ENCODE results near the gene CHD1. TPM values are rescaled to one million over a fixed set of nuclear protein-coding genes. Genes with fewer than 3 reads are reported as not detected.
A peak's percentile ranks its signal among the peaks of the same experiment; 100 is the strongest.

CHD1 gene
- total and polyA plus RNA-seq, 2 of the 13 experiments (the other 11 are each of a cell fraction or from before 2014, with no cell fraction given) = 22.8 to 55.9 TPM

DNA sequence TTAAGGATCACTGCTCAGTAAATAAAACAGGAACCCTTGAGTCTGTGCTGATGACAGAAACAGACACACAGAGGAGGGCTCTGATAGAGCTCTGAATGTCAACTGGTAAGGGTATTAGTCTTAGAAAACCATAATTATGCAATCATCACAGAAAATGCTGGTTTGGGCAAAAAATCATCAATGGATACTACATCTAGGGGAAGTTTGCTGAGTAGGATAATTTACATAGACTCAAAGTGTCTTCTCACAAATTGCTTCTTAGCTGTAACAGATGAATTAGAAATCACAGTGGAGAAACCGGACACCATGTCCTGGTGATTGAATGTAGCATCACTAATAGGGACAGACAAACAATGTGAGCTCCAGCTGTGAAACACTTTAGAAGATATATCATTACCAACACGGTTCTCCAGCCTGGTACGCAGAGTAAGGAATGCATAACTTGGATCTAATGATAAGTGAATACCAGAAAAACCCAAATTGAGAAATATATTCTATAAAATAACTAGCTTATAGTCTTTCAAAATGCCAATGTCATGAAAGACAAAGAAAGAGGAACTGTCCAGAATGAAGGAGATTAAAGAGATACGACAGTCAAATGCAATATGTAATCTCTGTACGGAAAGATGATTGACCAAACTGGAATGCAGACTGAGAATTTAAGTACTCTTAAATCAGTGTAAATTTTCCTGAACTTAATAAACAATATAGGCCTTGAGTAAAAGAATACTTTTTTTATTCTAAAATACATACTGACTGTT is 17.3 kb downstream of the CHD1 start:
- no peak for ATAC-seq
- FAIRE-seq = no peak
- POLR2A ChIA-PET = no interaction called here

DNA sequence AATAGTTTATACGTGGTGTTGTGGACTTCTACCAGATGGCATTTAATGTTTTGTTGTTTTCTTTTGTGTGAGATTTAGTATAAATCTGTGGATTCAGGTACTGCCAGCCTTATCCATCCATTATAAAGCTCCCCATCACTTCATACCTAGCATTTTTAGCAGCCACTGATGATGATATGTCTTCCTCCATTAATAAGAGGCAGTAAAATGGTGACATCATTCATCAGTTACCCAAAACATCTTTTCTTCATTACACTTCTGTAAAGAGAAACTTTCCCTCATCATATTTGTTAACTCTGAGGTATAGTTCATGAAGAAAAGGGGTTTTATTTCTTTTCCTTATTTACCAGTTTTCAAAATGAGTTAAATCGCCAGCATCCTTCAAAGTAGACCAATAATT is 19.4 kb downstream of the CHD1 start:
- FAIRE-seq (no peak), DNase-seq (ENCODE audit: low spot score) (no peak), ATAC-seq (no peak)
- H3K9me3 ChIP-seq (ENCODE audit: low read length) = no peaks in the 10 kb centered on the region
- no peak overlapping the region for H2AFZ ChIP-seq (ENCODE audit: low read length)
- CTCF ChIA-PET (ENCODE audit: low intra/inter-chr PET ratio, low total read pairs) = no interaction called here
- H3K4me2 ChIP-seq (ENCODE audit: low read depth, low read length) = no peak overlapping the region
- WGBS (ENCODE audit: low lambda C conversion rate) = 98% methylated on average over 2 of the region's 2 CpGs
- H3K36me3 ChIP-seq (replicated peaks in 1 of 2; ENCODE audit: control insufficient read depth in 1 of 2, insufficient read depth in 2 of 2, low read length in 2 of 2) = peaks cover 5 to 11% of the 10 kb centered on the region in 2 experiments; a peak in 4 of 5 replicates
- POLR2A ChIA-PET = no interaction called here
- no peak overlapping the region for H3K4me3 ChIP-seq (replicated peaks in 1 of 3; ENCODE audit: insufficient read depth in 1 of 3, low read depth in 2 of 3, low read length in 3 of 3)
- H4K20me1 ChIP-seq (ENCODE audit: insufficient read depth, low read length) = peaks cover 18% of the 10 kb centered on the region
- no TSS peak for BruUV-seq (replicated peaks)
- in situ Hi-C loops (cut with HindIII; ENCODE audit: extremely low pct_ligation_motif_present, low pct_unique_long_range_greater_than_20kb) (loop anchor here (5.0 kb wide), 1 partner anchor 123 kb away; no protein-coding TSS in a partner anchor), intact Hi-C loops (cut with micrococcal nuclease; ENCODE audit: unreplicated experiment) (loop anchor here (2.0 kb wide), 1 partner anchor 19 kb away; the partner anchor contains the start of gene CHD1)
- peaks cover 78% of the 10 kb centered on the region for H3K79me2 ChIP-seq (ENCODE audit: insufficient read depth, low read length)
- H3K4me1 ChIP-seq (ENCODE audit: insufficient read depth, low read length) = no peaks in the 10 kb centered on the region
- no peak overlapping the region for H3K27ac ChIP-seq (ENCODE audit: extremely low read length, insufficient read depth, low read length)
- peak; percentile 82 for TF ChIP-seq ATF7 (IDR thresholded peaks at IDR 0.05)
- no peak for TF ChIP-seq ATF7 (CRISPR knock-in tag; IDR thresholded peaks at IDR 0.05)
- no peak for TF ChIP-seq EEA1 (CRISPR knock-in tag; IDR thresholded peaks at IDR 0.05; ENCODE audit: borderline replicate concordance)
- TF ChIP-seq GATA4 (IDR thresholded peaks at IDR 0.05; ENCODE audit: borderline replicate concordance, low read depth) = no peak
- TF ChIP-seq ZNF143 (CRISPR knock-in tag; IDR thresholded peaks at IDR 0.05) = no peak
- TF ChIP-seq, protein P1, sequence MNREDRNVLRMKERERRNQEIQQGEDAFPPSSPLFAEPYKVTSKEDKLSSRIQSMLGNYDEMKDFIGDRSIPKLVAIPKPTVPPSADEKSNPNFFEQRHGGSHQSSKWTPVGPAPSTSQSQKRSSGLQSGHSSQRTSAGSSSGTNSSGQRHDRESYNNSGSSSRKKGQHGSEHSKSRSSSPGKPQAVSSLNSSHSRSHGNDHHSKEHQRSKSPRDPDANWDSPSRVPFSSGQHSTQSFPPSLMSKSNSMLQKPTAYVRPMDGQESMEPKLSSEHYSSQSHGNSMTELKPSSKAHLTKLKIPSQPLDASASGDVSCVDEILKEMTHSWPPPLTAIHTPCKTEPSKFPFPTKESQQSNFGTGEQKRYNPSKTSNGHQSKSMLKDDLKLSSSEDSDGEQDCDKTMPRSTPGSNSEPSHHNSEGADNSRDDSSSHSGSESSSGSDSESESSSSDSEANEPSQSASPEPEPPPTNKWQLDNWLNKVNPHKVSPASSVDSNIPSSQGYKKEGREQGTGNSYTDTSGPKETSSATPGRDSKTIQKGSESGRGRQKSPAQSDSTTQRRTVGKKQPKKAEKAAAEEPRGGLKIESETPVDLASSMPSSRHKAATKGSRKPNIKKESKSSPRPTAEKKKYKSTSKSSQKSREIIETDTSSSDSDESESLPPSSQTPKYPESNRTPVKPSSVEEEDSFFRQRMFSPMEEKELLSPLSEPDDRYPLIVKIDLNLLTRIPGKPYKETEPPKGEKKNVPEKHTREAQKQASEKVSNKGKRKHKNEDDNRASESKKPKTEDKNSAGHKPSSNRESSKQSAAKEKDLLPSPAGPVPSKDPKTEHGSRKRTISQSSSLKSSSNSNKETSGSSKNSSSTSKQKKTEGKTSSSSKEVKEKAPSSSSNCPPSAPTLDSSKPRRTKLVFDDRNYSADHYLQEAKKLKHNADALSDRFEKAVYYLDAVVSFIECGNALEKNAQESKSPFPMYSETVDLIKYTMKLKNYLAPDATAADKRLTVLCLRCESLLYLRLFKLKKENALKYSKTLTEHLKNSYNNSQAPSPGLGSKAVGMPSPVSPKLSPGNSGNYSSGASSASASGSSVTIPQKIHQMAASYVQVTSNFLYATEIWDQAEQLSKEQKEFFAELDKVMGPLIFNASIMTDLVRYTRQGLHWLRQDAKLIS (CRISPR knock-in tag; IDR thresholded peaks at IDR 0.05) = no peak
- H3K27me3 ChIP-seq (ENCODE audit: control insufficient read depth in 1 of 2, insufficient read depth in 2 of 2, low read length in 2 of 2) = no peaks in the 10 kb centered on the region
- no peak overlapping the region for H3K9ac ChIP-seq (ENCODE audit: insufficient read depth, low read depth, low read length)

More for the DNA sequence above, 17.3 kb downstream of the CHD1 start:
- no peak for DNase-seq (ENCODE audit: low spot score)
- Histone ChIP-seq H3K9me3 (ENCODE audit: low read length) (no peaks in the 10 kb centered on the region), H3K27me3 (ENCODE audit: control insufficient read depth in 1 of 2, insufficient read depth in 2 of 2, low read length in 2 of 2) (no peaks in the 10 kb centered on the region), H3K9ac (ENCODE audit: insufficient read depth, low read depth, low read length) (no peak overlapping the region), H4K20me1 (ENCODE audit: insufficient read depth, low read length) (peaks cover 11% of the 10 kb centered on the region), H3K4me3 (replicated peaks in 1 of 3; ENCODE audit: insufficient read depth in 1 of 3, low read depth in 2 of 3, low read length in 3 of 3) (no peak overlapping the region), H3K4me2 (ENCODE audit: low read depth, low read length) (no peak overlapping the region), H2AFZ (ENCODE audit: low read length) (no peak overlapping the region), H3K27ac (ENCODE audit: extremely low read length, insufficient read depth, low read length) (no peak overlapping the region), H3K36me3 (replicated peaks in 1 of 2; ENCODE audit: control insufficient read depth in 1 of 2, insufficient read depth in 2 of 2, low read length in 2 of 2) (peaks cover 3 to 9% of the 10 kb centered on the region in 2 experiments; a peak in 4 of 5 replicates), H3K4me1 (ENCODE audit: insufficient read depth, low read length) (no peaks in the 10 kb centered on the region), H3K79me2 (ENCODE audit: insufficient read depth, low read length) (peaks cover 84% of the 10 kb centered on the region)
- no peak for TF ChIP-seq BHLHE40 (IDR thresholded peaks at IDR 0.05; ENCODE audit: low read length)
- TF ChIP-seq, protein P2, sequence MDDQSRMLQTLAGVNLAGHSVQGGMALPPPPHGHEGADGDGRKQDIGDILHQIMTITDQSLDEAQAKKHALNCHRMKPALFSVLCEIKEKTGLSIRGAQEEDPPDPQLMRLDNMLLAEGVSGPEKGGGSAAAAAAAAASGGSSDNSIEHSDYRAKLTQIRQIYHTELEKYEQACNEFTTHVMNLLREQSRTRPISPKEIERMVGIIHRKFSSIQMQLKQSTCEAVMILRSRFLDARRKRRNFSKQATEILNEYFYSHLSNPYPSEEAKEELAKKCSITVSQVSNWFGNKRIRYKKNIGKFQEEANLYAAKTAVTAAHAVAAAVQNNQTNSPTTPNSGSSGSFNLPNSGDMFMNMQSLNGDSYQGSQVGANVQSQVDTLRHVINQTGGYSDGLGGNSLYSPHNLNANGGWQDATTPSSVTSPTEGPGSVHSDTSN (CRISPR knock-in tag; IDR thresholded peaks at IDR 0.05; ENCODE audit: borderline replicate concordance) = no peak
- peak; percentile 32; the same call in 1 of the 2 replicates for TF ChIP-seq MAFF (IDR thresholded peaks at IDR 0.05; ENCODE audit: low read depth, low read length)
- peak; percentile 43 to 56; a peak in 3 of 4 replicates for TF ChIP-seq MAFK (conservative IDR thresholded peaks at IDR 0.05 in 1 of 2, IDR thresholded peaks at IDR 0.05 in 1 of 2; ENCODE audit: low read length in 2 of 2)
- no TSS peak for BruUV-seq (replicated peaks)
- CTCF ChIA-PET (ENCODE audit: low intra/inter-chr PET ratio, low total read pairs) = no interaction called here
- intact Hi-C loops (cut with micrococcal nuclease; ENCODE audit: unreplicated experiment) = no loop called here
- 97% methylated on average over 5 of the region's 5 CpGs for WGBS (ENCODE audit: low lambda C conversion rate)
- in situ Hi-C loops (cut with HindIII; ENCODE audit: extremely low pct_ligation_motif_present, low pct_unique_long_range_greater_than_20kb) = no loop called here

Measured in HepG2 (cell line).